Loucy (cell line): ENCODE results near the gene SCFD1.

Experiments
- H2AFZ ChIP-seq: fragments of 200-600 bp; sonication (generic); 2 replicates; pipeline ENCODE4 v1.6.0; 2016; ENCODE audit warnings: antibody characterized with exemption, mild to moderate bottlenecking, low read length, moderate library complexity
- H3F3A ChIP-seq: fragments of 200-600 bp; 2 replicates; pipeline ENCODE4 v1.6.0; 2016; ENCODE audit warnings: antibody characterized with exemption, low read depth, mild to moderate bottlenecking
- H3K27me3 ChIP-seq: fragments of 200-600 bp; sonication (generic); 2 replicates; pipeline ENCODE4 v1.6.1; 2014; ENCODE audit warnings: low read length, mild to moderate bottlenecking; ENCODE audit not compliant: insufficient read depth, poor library complexity, severe bottlenecking
- H3K36me3 ChIP-seq: fragments of 200-600 bp; sonication (generic); 2 replicates; pipeline ENCODE4 v1.6.1; 2016; ENCODE audit warnings: low read length; ENCODE audit not compliant: insufficient read depth
- H3K4me1 ChIP-seq: fragments of 200-600 bp; sonication (generic); 2 replicates; pipeline ENCODE4 v1.5.1; 2014; ENCODE audit warnings: low read length, mild to moderate bottlenecking; ENCODE audit not compliant: insufficient read depth, poor library complexity, severe bottlenecking
- H3K4me2 ChIP-seq: fragments of 200-600 bp; sonication (generic); 2 replicates; pipeline ENCODE4 v1.6.0; 2014; ENCODE audit warnings: antibody characterized with exemption, low read length, low read depth, mild to moderate bottlenecking; ENCODE audit not compliant: poor library complexity, severe bottlenecking
- H3K4me3 ChIP-seq: fragments of 200-600 bp; sonication (generic); 2 replicates; pipeline ENCODE4 v1.5.1; 2014; ENCODE audit warnings: low read length, mild to moderate bottlenecking, mixed read lengths; ENCODE audit not compliant: poor library complexity, severe bottlenecking
- H3K79me2 ChIP-seq: fragments of 200-600 bp; sonication (generic); 2 replicates; pipeline ENCODE4 v1.6.1; 2014; ENCODE audit warnings: low read length; ENCODE audit not compliant: insufficient read depth
- H3K9ac ChIP-seq: fragments of 200-600 bp; sonication (generic); 2 replicates; pipeline ENCODE4 v1.6.0; 2014; ENCODE audit warnings: mild to moderate bottlenecking, low read depth, low read length, moderate library complexity; ENCODE audit not compliant: poor library complexity, severe bottlenecking
- H3K9me2 ChIP-seq: fragments of 200-600 bp; sonication (generic); replicated peaks from 2 replicates; pipeline ENCODE4 v1.6.1; 2016; ENCODE audit warnings: low read depth, low read length, mixed read lengths
- H3K9me3 ChIP-seq: fragments of 200-600 bp; sonication (generic); 2 replicates; pipeline ENCODE4 v1.6.1; 2014; ENCODE audit warnings: mild to moderate bottlenecking, antibody characterized with exemption, low read length, low read depth; ENCODE audit not compliant: insufficient read depth
- H4K20me1 ChIP-seq: fragments of 200-600 bp; sonication (generic); 2 replicates; pipeline ENCODE4 v1.6.0; 2014; ENCODE audit warnings: antibody characterized with exemption, low read length, mild to moderate bottlenecking; ENCODE audit not compliant: insufficient read depth, poor library complexity, severe bottlenecking
- EZH2phosphoT487 ChIP-seq: fragments of 200-600 bp; IDR thresholded peaks from 2 replicates; pipeline ENCODE4 v1.6.1; 2018; ENCODE audit warnings: antibody characterized with exemption, mild to moderate bottlenecking, moderate library complexity, borderline replicate concordance
- TF ChIP-seq, protein P1 (sequence below): fragments of 200-600 bp; sonication (generic); conservative IDR thresholded peaks from 2 replicates; pipeline ENCODE4 v1.5.1; 2014; ENCODE audit warnings: mild to moderate bottlenecking, antibody characterized with exemption, low read length

SCFD1 gene

DNA sequence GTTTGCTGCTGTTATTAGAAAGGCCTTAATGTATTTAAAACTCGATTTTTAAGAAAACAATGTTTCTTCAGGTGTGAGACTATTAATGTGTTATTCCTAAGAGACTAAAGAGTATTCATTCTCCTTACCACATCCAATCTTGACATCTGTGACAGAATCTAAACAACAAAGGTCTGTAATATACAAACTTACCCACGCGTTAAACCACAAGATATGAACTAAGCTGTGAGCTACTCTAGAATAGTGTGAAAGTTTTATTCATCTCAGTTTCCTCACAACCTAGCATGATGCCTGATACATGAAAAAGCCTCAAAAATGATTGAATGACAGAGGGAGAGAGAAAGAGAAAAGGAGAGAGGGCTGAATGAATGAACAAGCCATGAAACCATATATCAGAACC is 135.0 kb downstream of the SCFD1 start:
- H3K9ac ChIP-seq: no peak overlapping the region
- H3K9me3 ChIP-seq: no peaks in the 10 kb centered on the region
- H3F3A ChIP-seq: no peaks in the 10 kb centered on the region
- TF ChIP-seq, protein P1, sequence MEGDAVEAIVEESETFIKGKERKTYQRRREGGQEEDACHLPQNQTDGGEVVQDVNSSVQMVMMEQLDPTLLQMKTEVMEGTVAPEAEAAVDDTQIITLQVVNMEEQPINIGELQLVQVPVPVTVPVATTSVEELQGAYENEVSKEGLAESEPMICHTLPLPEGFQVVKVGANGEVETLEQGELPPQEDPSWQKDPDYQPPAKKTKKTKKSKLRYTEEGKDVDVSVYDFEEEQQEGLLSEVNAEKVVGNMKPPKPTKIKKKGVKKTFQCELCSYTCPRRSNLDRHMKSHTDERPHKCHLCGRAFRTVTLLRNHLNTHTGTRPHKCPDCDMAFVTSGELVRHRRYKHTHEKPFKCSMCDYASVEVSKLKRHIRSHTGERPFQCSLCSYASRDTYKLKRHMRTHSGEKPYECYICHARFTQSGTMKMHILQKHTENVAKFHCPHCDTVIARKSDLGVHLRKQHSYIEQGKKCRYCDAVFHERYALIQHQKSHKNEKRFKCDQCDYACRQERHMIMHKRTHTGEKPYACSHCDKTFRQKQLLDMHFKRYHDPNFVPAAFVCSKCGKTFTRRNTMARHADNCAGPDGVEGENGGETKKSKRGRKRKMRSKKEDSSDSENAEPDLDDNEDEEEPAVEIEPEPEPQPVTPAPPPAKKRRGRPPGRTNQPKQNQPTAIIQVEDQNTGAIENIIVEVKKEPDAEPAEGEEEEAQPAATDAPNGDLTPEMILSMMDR: no peak
- TF ChIP-seq EZH2phosphoT487: no peak
- no peaks in the 10 kb centered on the region for H4K20me1 ChIP-seq
- no peak overlapping the region for H3K4me3 ChIP-seq
- no peaks in the 10 kb centered on the region for H3K79me2 ChIP-seq
- no peak overlapping the region for H3K4me2 ChIP-seq
- H3K4me1 ChIP-seq: no peaks in the 10 kb centered on the region
- no peaks in the 10 kb centered on the region for H3K36me3 ChIP-seq
- no peaks in the 10 kb centered on the region for H3K9me2 ChIP-seq
- H3K27me3 ChIP-seq: no peaks in the 10 kb centered on the region
- H2AFZ ChIP-seq: no peak overlapping the region

DNA sequence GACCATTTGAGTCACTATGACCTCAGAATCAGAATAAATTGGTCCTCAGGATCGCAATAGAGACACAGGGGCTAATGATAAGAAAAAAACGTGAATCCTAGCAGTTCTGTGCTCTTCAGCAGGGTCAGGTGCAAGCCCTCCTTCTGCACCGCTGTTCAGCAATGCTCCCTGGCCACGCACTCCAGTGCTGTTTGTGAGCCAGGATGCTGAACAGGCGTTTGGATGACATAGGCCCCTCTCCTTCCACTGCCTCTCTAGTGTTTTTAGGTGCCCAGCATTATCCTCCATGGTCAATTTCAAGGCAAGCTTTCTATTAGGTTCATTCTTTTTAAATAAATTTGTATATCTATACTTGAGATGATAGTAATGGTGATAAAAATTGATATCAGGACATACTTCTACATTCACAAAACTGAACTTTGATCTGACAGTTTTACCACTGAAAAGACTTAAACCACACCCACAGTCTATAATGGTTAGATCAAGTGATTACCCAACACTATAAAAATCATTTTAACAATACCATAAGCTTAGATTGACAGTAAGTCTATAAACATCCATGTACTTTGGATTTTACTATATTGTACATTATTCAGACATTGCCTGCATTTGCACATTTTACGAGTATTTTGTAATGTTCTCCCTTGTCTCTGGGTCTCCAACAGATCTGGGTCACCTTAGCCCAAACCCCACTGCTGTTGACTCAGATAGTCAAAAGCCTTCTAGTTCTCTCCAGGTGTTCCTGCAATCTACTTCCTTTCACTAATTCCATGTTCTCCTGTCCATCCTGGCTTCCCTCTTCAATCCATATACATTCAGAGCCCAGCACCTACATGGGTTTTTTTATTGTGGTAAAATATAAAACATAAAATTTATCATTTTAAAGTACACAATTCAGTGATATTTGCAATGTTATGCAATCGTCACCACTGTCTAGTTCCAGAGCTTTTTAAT is 137.3 kb downstream of the SCFD1 start:
- Histone ChIP-seq H2AFZ (no peak overlapping the region), H3K4me3 (no peak overlapping the region), H3F3A (no peaks in the 10 kb centered on the region), H3K9me3 (peaks cover 6% of the 10 kb centered on the region; the same call in 1 of the 2 replicates), H3K4me2 (no peak overlapping the region), H4K20me1 (no peaks in the 10 kb centered on the region), H3K9ac (no peak overlapping the region), H3K36me3 (no peaks in the 10 kb centered on the region), H3K4me1 (no peaks in the 10 kb centered on the region), H3K79me2 (no peaks in the 10 kb centered on the region), H3K9me2 (no peaks in the 10 kb centered on the region), H3K27me3 (no peaks in the 10 kb centered on the region)
- no peak for TF ChIP-seq EZH2phosphoT487
- TF ChIP-seq, protein P1: no peak

DNA sequence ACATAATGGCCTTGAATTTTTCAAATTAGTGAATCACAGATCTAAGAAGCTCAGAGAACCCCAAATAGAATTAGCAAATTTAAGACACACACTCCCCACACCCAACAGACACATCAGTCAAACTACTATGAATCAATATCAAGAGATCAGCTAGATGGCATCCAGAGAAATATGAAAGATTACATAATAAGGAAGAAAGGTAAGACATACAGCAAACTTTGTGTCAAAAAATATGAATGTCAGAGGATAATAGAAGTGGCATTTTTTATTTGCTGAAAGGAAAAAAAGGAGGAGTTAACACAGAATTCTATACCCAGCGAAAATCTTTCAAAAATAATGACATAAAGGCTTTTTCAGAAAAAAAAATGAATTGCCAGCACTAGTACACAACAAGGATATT is 141.8 kb downstream of the SCFD1 start:
- H3K4me2 ChIP-seq: no peak overlapping the region
- H3K9me2 ChIP-seq: no peaks in the 10 kb centered on the region
- H3K9ac ChIP-seq: no peak overlapping the region
- TF ChIP-seq EZH2phosphoT487: no peak
- TF ChIP-seq, protein P1: no peak
- H3F3A ChIP-seq: no peaks in the 10 kb centered on the region
- H3K36me3 ChIP-seq: no peaks in the 10 kb centered on the region
- no peaks in the 10 kb centered on the region for H3K79me2 ChIP-seq
- H2AFZ ChIP-seq: no peak overlapping the region
- no peaks in the 10 kb centered on the region for H3K27me3 ChIP-seq
- no peaks in the 10 kb centered on the region for H3K4me1 ChIP-seq
- no peaks in the 10 kb centered on the region for H4K20me1 ChIP-seq
- peaks cover 6% of the 10 kb centered on the region; the same call in 1 of the 2 replicates for H3K9me3 ChIP-seq
- no peak overlapping the region for H3K4me3 ChIP-seq
